SK-N-SH (cell line): ENCODE measurements around the gene CORT. TPM values are rescaled to one million over a fixed set of nuclear protein-coding genes. Genes with fewer than 3 reads are reported as not detected.

Experiments
- CTCF ChIA-PET: fragments of 300-600, 350-600 bp; formaldehyde crosslinking; extraction: SDS; loops from one replicate; lab custom pipeline; 2021; lab: Yijun Ruan, JAX
- POLR2A ChIA-PET: fragments of 350-600 bp; sonication (Branson Sonifier 250); formaldehyde crosslinking; extraction: SDS; loops from one replicate; lab custom pipeline; 2020; ENCODE audit warnings: antibody characterized with exemption, inconsistent platforms; lab: Yijun Ruan, JAX
- DNase-seq: peaks from one replicate; pipeline ENCODE4 v3.0.0; 2012
- H2AFZ ChIP-seq: fragments of 200-600 bp; sonication (generic); 2 replicates; pipeline ENCODE4 v1.8.1; 2016; ENCODE audit warnings: antibody characterized with exemption, mild to moderate bottlenecking, low read depth
- H3F3A ChIP-seq: fragments of 200-600 bp; sonication (generic); replicated peaks from 2 replicates; pipeline ENCODE3; 2016; ENCODE audit warnings: antibody characterized with exemption, mild to moderate bottlenecking; ENCODE audit not compliant: insufficient read depth
- H3K27ac ChIP-seq, 2 experiments: fragments of 200-500 bp in 1 of 2; fragments of 200-600 bp in 1 of 2; sonication (Bioruptor generic) in 1 of 2; sonication (generic), shearing (Covaris generic) in 1 of 2; 2 replicates each; pipeline versions ENCODE4 v1.5.1 to v1.6.1; 2014 to 2016; ENCODE audit warnings: low read depth in 2 of 2, inconsistent platforms in 1 of 2, low read length in 1 of 2, mild to moderate bottlenecking in 1 of 2, mixed read lengths in 1 of 2
- H3K27me3 ChIP-seq: fragments of 200-600 bp; sonication (generic), shearing (Covaris generic); 2 replicates; pipeline ENCODE4 v1.6.1; 2016; ENCODE audit warnings: mixed run types; ENCODE audit not compliant: insufficient read depth
- H3K36me3 ChIP-seq, 2 experiments: fragments of 200-500 bp in 1 of 2; fragments of 200-600 bp in 1 of 2; sonication (Bioruptor generic) in 1 of 2; sonication (generic) in 1 of 2; replicated peaks in 1 of 2; 2 replicates each; pipeline versions ENCODE3 to v1.5.1; 2014 to 2016; ENCODE audit warnings: low read length in 1 of 2, mild to moderate bottlenecking in 1 of 2; ENCODE audit not compliant: insufficient read depth in 2 of 2, control insufficient read depth in 1 of 2
- H3K4me1 ChIP-seq, 2 experiments: fragments of 200-500 bp in 1 of 2; fragments of 200-600 bp in 1 of 2; sonication (Bioruptor generic) in 1 of 2; sonication (generic), shearing (Covaris generic) in 1 of 2; 2 replicates each; pipeline versions ENCODE4 v1.5.1 to v1.6.1; 2014 to 2016; ENCODE audit warnings: low read depth in 1 of 2, low read length in 1 of 2, mixed run types in 1 of 2; ENCODE audit not compliant: insufficient read depth in 2 of 2, control insufficient read depth in 1 of 2
- H3K4me2 ChIP-seq: fragments of 200-600 bp; sonication (generic), shearing (Covaris generic); 2 replicates; pipeline ENCODE4 v1.6.1; 2017; ENCODE audit warnings: mixed run types
- H3K4me3 ChIP-seq, 2 experiments: fragments of 200-500 bp in 1 of 2; fragments of 200-600 bp in 1 of 2; sonication (Bioruptor generic) in 1 of 2; sonication (generic), shearing (Covaris generic) in 1 of 2; 2 replicates each; pipeline versions ENCODE4 v1.5.1 to v1.8.1; 2014 to 2016; ENCODE audit warnings: low read depth in 2 of 2, inconsistent platforms in 1 of 2, low read length in 1 of 2, mild to moderate bottlenecking in 1 of 2, mixed read lengths in 1 of 2, moderate library complexity in 1 of 2
- H3K79me2 ChIP-seq: fragments of 200-600 bp; sonication (generic); 2 replicates; pipeline ENCODE4 v1.8.1; 2017; ENCODE audit warnings: mild to moderate bottlenecking; ENCODE audit not compliant: insufficient read depth
- H3K9ac ChIP-seq: fragments of 200-600 bp; sonication (generic); 2 replicates; pipeline ENCODE4 v1.6.1; 2017; ENCODE audit warnings: mixed run types
- H3K9me2 ChIP-seq: fragments of 200-600 bp; sonication (generic); 2 replicates; pipeline ENCODE4 v1.6.1; 2017; ENCODE audit warnings: mixed run types
- H3K9me3 ChIP-seq: fragments of 200-600 bp; sonication (generic); 2 replicates; pipeline ENCODE4 v1.6.1; 2017; ENCODE audit warnings: mixed run types, mild to moderate bottlenecking, moderate library complexity
- H4K20me1 ChIP-seq: fragments of 200-600 bp; sonication (generic); 2 replicates; pipeline ENCODE4 v1.6.1; 2017; ENCODE audit warnings: mild to moderate bottlenecking, mixed run types; ENCODE audit not compliant: insufficient read depth
- CTCF ChIP-seq: fragments of 200-600 bp; sonication (generic); IDR thresholded peaks from 2 replicates; pipeline ENCODE4 v1.6.1; 2017; ENCODE audit warnings: antibody characterized with exemption, mild to moderate bottlenecking, moderate library complexity
- ELF1 ChIP-seq: IDR thresholded peaks from 2 replicates; pipeline ENCODE4 v1.4.0; 2012
- EZH2phosphoT487 ChIP-seq: fragments of 200-600 bp; sonication (generic); IDR thresholded peaks from 2 replicates; pipeline ENCODE4 v1.6.1; 2017; ENCODE audit warnings: low read depth, mixed run types, mild to moderate bottlenecking, antibody characterized with exemption, moderate library complexity, borderline replicate concordance
- FOSL2 ChIP-seq: IDR thresholded peaks from 2 replicates; pipeline ENCODE4 v1.4.0; 2012; ENCODE audit warnings: low read depth, mild to moderate bottlenecking, moderate library complexity, borderline replicate concordance
- FOXJ3 ChIP-seq: sonication (generic); formaldehyde crosslinking; IDR thresholded peaks from 2 replicates; pipeline ENCODE4 v1.5.1; 2020; ENCODE audit warnings: mild to moderate bottlenecking, missing genetic modification reagents
- FOXM1 ChIP-seq: IDR thresholded peaks from 2 replicates; pipeline ENCODE4 v1.4.0; 2012; ENCODE audit warnings: low read depth, mild to moderate bottlenecking
- GABPA ChIP-seq: IDR thresholded peaks from 2 replicates; pipeline ENCODE4 v1.4.0; 2012; ENCODE audit warnings: low read depth, mild to moderate bottlenecking
- GATA2 ChIP-seq: sonication (generic); formaldehyde crosslinking; IDR thresholded peaks from 2 replicates; pipeline ENCODE4 v1.5.0; 2020; ENCODE audit warnings: mild to moderate bottlenecking, missing genetic modification reagents
- MXI1 ChIP-seq: IDR thresholded peaks from 2 replicates; pipeline ENCODE4 v1.6.1; 2012; ENCODE audit warnings: mild to moderate bottlenecking, low read depth, low read length, improper control_type of control experiment
- POLR2AphosphoS5 ChIP-seq: IDR thresholded peaks from 2 replicates; pipeline ENCODE4 v1.6.1; 2012; ENCODE audit warnings: low read depth, low read length
- RAD21 ChIP-seq: IDR thresholded peaks from 2 replicates; pipeline ENCODE4 v1.6.1; 2012; ENCODE audit warnings: mild to moderate bottlenecking, low read length
- RCOR1 ChIP-seq: fragments of 150-350 bp; IDR thresholded peaks from 2 replicates; pipeline ENCODE4 v1.6.1; 2017; ENCODE audit warnings: antibody characterized with exemption, low read length
- RFX5 ChIP-seq: IDR thresholded peaks from 2 replicates; pipeline ENCODE4 v1.6.1; 2012; ENCODE audit warnings: mild to moderate bottlenecking, improper control_type of control experiment, low read length
- RXRA ChIP-seq: IDR thresholded peaks from 2 replicates; pipeline ENCODE4 v1.4.0; 2012; ENCODE audit warnings: low read depth, mild to moderate bottlenecking, borderline replicate concordance
- SMC3 ChIP-seq: IDR thresholded peaks from 2 replicates; pipeline ENCODE4 v1.6.1; 2012; ENCODE audit warnings: low read depth, low read length, improper control_type of control experiment
- TAF1 ChIP-seq: IDR thresholded peaks from 2 replicates; pipeline ENCODE4 v1.6.1; 2012; ENCODE audit warnings: low read depth, mild to moderate bottlenecking, low read length, moderate library complexity, borderline replicate concordance
- TCF12 ChIP-seq: IDR thresholded peaks from 2 replicates; pipeline ENCODE4 v1.4.0; 2012
- TEAD4 ChIP-seq: IDR thresholded peaks from 2 replicates; pipeline ENCODE4 v1.4.0; 2012; ENCODE audit warnings: mild to moderate bottlenecking, borderline replicate concordance; ENCODE audit not compliant: insufficient read depth
- USF1 ChIP-seq: IDR thresholded peaks from 2 replicates; pipeline ENCODE4 v1.4.0; 2012; ENCODE audit warnings: low read depth, borderline replicate concordance
- YY1 ChIP-seq: IDR thresholded peaks from 2 replicates; pipeline ENCODE4 v1.4.0; 2012; ENCODE audit warnings: low read depth, mild to moderate bottlenecking
- WGBS: methylation state at CpG from one replicate; pipeline ENCODE4 v1.1.6; 2017; ENCODE audit warnings: low lambda C conversion rate; 5-methylcytosine and 5-hydroxymethylcytosine counted together
- polyA plus RNA-seq, 3 experiments: library from polyadenylated mRNA; depleted of rRNA; stranded (reverse); fragments of >200 nt; gene quantifications; 2 replicates each; pipeline ENCODE4 v1.2.3, GENCODE V29; 2012
- TF ChIP-seq, protein P1 (sequence below): IDR thresholded peaks from 2 replicates; pipeline ENCODE4 v1.4.0; 2012; ENCODE audit warnings: low read depth
- TF ChIP-seq, protein P2 (sequence below): IDR thresholded peaks from 2 replicates; pipeline ENCODE4 v1.4.0; 2012; ENCODE audit warnings: low read depth, borderline replicate concordance
- TF ChIP-seq, protein P3 (sequence below): fragments of 150-350 bp; IDR thresholded peaks from 2 replicates; pipeline ENCODE4 v1.6.1; 2017; ENCODE audit warnings: antibody characterized with exemption, low read length, low read depth, borderline replicate concordance

The CORT gene
- polyA plus RNA-seq, 1 of the 3 experiments (the other 2 are of a cell fraction), result 0.26 TPM

DNA sequence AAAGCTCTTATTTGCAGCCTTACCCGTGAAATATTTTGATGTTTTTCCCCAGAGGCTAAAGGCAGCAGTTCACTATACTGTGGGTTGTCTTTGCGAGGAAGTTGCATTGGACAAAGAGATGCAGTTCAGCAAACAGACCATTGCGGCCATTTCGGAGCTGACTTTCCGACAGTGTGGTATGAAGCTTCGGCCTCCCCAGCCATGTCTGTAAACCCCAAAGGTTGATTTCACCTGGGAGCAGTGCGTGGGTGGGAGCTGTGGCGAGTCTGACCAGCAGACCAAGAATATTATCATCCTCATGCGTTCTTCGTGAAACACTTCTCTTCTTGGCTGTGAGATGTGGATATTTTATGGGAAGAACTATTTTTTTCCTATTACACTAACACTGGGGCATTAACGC lies 16.0 kb upstream of the CORT start:
- TF ChIP-seq TEAD4 (no peak), SMC3 (no peak), FOSL2 (no peak), POLR2AphosphoS5 (no peak), RAD21 (no peak), TAF1 (no peak)
- TF ChIP-seq, protein P1, sequence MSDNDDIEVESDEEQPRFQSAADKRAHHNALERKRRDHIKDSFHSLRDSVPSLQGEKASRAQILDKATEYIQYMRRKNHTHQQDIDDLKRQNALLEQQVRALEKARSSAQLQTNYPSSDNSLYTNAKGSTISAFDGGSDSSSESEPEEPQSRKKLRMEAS, result no peak
- ChIA-PET POLR2A (interaction anchor here (0.9 kb wide), 1 partner anchor 9 kb away, joined by 3 read pairs; no protein-coding TSS in a partner anchor), CTCF (interaction anchor here (1.8 to 10.8 kb wide), 2 partner anchors 41 to 61 kb away, joined by 4 to 203 read pairs; partner anchors contain the start of gene PEX14)
- no peak overlapping the region for H2AFZ ChIP-seq
- no peaks in the 10 kb centered on the region for H4K20me1 ChIP-seq
- H3K9me3 ChIP-seq, result no peaks in the 10 kb centered on the region
- H3K36me3 ChIP-seq, result peaks cover 0 to 3% of the 10 kb centered on the region in 2 experiments
- H3K9me2 ChIP-seq, result no peaks in the 10 kb centered on the region
- H3F3A ChIP-seq, result peaks cover 4% of the 10 kb centered on the region
- H3K79me2 ChIP-seq, result peaks cover 18% of the 10 kb centered on the region
- no peak overlapping the region for H3K4me3 ChIP-seq
- no peaks in the 10 kb centered on the region for H3K27me3 ChIP-seq
- H3K9ac ChIP-seq, result no peak overlapping the region
- DNase-seq, result no peak
- H3K4me2 ChIP-seq, result no peak overlapping the region
- H3K27ac ChIP-seq, result no peak overlapping the region
- WGBS, result 93% methylated on average over 11 of the region's 11 CpGs
- peaks cover 8 to 9% of the 10 kb centered on the region in 2 experiments; a peak in 2 of 4 replicates for H3K4me1 ChIP-seq

- H3K79me2 ChIP-seq, result peaks cover 18% of the 10 kb centered on the region
- H3K4me1 ChIP-seq, result peaks cover 8 to 9% of the 10 kb centered on the region in 2 experiments; a peak in 2 of 4 replicates
- ChIA-PET POLR2A (interaction anchor here (0.9 kb wide), 1 partner anchor 8 kb away, joined by 3 read pairs; no protein-coding TSS in a partner anchor), CTCF (interaction anchor here (1.2 to 10.8 kb wide), 3 partner anchors 12 to 60 kb away, joined by 3 to 203 read pairs (median 4); partner anchors contain the start of gene PEX14)
- H3K4me3 ChIP-seq, result no peak overlapping the region
- no peak overlapping the region for H2AFZ ChIP-seq
- H3F3A ChIP-seq, result peaks cover 4% of the 10 kb centered on the region
- H3K36me3 ChIP-seq, result peaks cover 0 to 3% of the 10 kb centered on the region in 2 experiments
- no peaks in the 10 kb centered on the region for H4K20me1 ChIP-seq
- no peak overlapping the region for H3K4me2 ChIP-seq
- no peak overlapping the region for H3K27ac ChIP-seq
- H3K9ac ChIP-seq, result no peak overlapping the region
- 99% methylated on average over 5 of the region's 5 CpGs for WGBS
- no peaks in the 10 kb centered on the region for H3K9me2 ChIP-seq
- H3K27me3 ChIP-seq, result no peaks in the 10 kb centered on the region
- no peak for DNase-seq
- TF ChIP-seq MXI1 (no peak), RXRA (no peak), TCF12 (no peak), RCOR1 (no peak), FOXM1 (no peak), TAF1 (no peak), EZH2phosphoT487 (no peak), FOXJ3 (CRISPR knock-in tag) (no peak), GATA2 (CRISPR knock-in tag) (no peak), ELF1 (no peak), RFX5 (no peak), YY1 (no peak), CTCF (no peak), TEAD4 (no peak), GABPA (no peak), USF1 (no peak), FOSL2 (no peak)
- TF ChIP-seq, protein P1, result no peak
- TF ChIP-seq, protein P2, sequence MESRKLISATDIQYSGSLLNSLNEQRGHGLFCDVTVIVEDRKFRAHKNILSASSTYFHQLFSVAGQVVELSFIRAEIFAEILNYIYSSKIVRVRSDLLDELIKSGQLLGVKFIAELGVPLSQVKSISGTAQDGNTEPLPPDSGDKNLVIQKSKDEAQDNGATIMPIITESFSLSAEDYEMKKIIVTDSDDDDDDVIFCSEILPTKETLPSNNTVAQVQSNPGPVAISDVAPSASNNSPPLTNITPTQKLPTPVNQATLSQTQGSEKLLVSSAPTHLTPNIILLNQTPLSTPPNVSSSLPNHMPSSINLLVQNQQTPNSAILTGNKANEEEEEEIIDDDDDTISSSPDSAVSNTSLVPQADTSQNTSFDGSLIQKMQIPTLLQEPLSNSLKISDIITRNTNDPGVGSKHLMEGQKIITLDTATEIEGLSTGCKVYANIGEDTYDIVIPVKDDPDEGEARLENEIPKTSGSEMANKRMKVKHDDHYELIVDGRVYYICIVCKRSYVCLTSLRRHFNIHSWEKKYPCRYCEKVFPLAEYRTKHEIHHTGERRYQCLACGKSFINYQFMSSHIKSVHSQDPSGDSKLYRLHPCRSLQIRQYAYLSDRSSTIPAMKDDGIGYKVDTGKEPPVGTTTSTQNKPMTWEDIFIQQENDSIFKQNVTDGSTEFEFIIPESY, result no peak
- TF ChIP-seq, protein P3, sequence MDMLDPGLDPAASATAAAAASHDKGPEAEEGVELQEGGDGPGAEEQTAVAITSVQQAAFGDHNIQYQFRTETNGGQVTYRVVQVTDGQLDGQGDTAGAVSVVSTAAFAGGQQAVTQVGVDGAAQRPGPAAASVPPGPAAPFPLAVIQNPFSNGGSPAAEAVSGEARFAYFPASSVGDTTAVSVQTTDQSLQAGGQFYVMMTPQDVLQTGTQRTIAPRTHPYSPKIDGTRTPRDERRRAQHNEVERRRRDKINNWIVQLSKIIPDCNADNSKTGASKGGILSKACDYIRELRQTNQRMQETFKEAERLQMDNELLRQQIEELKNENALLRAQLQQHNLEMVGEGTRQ, result no peak
- TF ChIP-seq, all 33 proteins: peak for 0
- no peaks in the 10 kb centered on the region for H3K9me3 ChIP-seq
These were observed 15.2 kb upstream of the CORT start for GRCh38 chr1:10434590-10434989.
